Gastrocnemius medialis (tissue), 4 donors: Measurements from ENCODE around the gene RBPJ.

Source experiments
- CTCF ChIP-seq, 5 experiments: fragments of 450-650 bp in 3 of 5; fragments of 200-600 bp in 2 of 5; sonication (generic) in 2 of 5; IDR thresholded peaks in 4 of 5; conservative IDR thresholded peaks in 1 of 5; 1 replicate in 4 of 5; 2 replicates in 1 of 5; pipeline ENCODE4 v1.5.1; 2016 to 2019; ENCODE audit warnings: antibody characterized with exemption in 5 of 5, mild to moderate bottlenecking in 3 of 5, moderate library complexity in 3 of 5
- POLR2A ChIP-seq, 2 donors: fragments of 450-650 bp; IDR thresholded peaks; one replicate each; pipeline ENCODE4 v1.6.1; 2017; ENCODE audit warnings: antibody characterized with exemption in 2 of 2, mild to moderate bottlenecking in 2 of 2, moderate library complexity in 2 of 2

GRCh38 chr4:26397086-26397485 is 76.3 kb downstream of the RBPJ start:
- TF ChIP-seq CTCF (IDR thresholded peaks at IDR 0.05 in 4 of 5, conservative IDR thresholded peaks at IDR 0.05 in 1 of 5) (no peak), POLR2A (IDR thresholded peaks at IDR 0.05) (no peak)
